Activated CD8-positive, alpha-beta memory T cell treated with anti-CD3 and anti-CD28 coated beads, Interleukin-2, amount 50 U/mL, for 1 hour (primary cell): ENCODE measurements around the gene CACNA2D3.

Experiments
- DNase-seq: peaks from one replicate; pipeline ENCODE4 v3.0.0-alpha.2; 2020; ENCODE audit errors: extremely low read depth

The CACNA2D3 gene

DNA sequence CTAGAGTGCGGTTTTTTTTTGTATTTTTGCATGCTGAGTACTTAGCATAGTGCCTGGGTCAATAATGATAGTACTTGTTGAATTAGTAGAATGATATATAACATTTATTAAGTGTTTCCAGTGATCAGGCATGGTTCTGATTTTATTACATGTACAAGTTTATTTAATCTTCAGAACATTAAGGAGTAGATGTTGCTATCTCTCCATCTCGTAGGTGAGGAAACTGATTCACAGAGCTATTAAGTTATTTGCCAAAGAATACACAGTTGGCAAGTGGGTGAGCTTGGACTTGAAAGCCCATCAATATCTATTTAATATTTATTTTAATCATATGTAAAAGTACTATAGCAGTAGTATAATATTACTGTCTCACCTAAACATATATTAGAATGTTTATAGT, 219.5 kb downstream of the CACNA2D3 start:
- DNase-seq = no peak

DNA sequence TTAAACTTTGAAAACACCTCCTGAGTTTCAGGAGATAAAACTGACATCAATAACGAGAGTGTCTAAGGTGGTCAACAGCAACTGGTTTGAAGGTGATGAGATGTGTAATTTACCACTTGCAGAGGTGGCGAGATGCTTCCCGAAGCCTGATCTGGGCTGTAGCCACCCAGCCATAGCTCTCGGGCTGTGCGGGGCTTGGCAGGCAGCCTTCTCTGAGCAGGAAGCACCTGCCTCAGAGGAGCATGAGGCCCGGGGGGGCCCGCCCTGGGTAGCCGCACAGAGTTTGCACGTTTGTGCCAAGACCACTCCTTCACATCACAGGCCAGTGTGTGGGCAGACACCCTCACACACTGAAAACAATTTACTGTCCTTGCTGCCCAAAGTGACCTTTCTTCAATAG, 220.3 kb downstream of the CACNA2D3 start:
- DNase-seq = no peak

DNA sequence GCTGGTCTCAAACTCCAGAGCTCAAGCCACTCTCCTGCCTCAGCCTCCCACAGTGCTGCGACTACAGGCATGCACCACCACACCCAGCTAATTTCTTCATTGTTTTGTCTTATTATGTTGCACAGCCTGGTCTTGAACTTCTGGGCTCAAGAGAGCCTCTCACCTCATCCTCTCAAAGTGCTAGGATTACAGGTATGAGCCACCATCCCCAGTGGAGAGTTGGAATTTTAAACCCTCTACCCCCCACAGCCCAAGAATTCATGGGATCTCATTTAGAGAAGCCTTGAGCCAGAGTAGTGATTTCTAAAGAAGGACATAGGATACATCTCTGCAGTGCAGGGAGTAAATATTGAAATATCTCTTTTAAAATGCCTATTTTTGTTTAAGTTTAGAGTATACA, 221.1 kb downstream of the CACNA2D3 start:
- no peak for DNase-seq

DNA sequence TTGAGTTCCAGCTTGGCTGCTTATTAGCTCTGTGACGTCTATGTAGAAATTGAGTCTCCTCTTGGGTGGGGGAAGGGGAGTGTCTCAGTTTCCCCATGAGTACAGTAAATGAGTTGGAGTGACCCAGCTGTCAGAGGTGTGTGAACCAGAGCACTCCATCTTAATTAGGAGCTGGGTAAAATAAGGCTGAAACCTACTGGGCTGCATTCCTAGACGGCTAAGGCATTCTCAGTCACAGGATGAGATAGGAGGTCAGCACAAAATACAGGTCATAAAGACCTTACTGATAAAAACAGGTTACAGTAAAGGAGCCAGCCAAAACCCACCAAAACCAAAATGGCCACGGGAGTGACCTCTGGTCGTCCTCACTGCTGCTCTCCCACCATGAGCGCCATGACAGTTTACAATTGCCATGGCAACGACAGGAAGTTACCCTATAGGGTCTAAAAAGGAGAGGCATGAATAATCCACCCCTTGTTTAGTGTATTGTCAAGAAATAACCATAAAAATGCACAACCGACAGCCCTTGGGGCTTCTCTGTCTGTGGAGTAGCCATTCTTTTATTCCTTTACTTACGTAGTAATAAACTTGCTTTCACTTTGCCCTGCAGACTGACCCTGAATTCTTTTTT, 222.4 kb downstream of the CACNA2D3 start:
- DNase-seq = no peak

DNA sequence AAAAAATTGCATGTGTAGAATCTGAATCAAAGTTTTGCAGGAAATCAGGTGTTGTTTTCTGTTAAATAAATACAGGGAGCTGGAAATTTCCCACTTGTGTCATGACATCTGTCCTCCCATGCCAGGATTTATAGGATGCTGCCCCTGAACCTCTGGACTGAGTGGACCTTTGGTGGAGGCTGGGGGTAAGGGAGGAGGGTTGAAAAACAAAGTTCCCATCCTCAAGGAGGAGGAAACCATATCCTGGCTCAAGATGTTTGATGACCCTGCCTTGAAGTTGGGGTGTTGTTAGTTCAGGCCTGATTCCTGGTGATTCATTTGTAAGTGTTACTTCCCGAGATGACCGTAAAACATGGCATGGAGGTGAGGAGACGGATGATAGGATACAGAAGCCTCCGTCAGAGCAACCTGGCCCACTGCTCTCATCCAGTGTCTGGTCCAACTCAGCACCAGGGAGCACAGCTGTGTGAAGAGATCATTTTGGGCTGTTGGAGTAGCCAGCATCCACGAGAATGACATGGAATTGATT, 223.6 kb downstream of the CACNA2D3 start:
- no peak for DNase-seq

DNA sequence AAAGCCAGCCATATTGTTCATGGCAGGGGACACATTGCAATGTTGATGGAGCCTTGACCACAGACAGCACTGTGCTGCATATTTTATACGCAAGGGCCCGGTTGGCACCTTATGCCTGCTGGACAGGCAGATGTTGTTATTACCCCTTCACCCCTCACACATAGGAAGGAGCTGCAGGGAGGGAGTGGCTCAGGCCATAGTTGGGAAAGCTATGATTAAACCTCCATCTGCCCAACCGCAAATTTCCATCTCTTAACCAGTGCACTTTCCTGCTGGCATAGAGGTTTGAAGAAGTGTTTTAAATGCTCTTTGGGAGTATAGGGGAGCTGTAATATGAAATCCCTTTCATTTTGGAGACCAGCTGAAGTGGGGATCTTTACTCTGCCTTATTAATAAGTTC, 224.7 kb downstream of the CACNA2D3 start:
- DNase-seq = no peak

DNA sequence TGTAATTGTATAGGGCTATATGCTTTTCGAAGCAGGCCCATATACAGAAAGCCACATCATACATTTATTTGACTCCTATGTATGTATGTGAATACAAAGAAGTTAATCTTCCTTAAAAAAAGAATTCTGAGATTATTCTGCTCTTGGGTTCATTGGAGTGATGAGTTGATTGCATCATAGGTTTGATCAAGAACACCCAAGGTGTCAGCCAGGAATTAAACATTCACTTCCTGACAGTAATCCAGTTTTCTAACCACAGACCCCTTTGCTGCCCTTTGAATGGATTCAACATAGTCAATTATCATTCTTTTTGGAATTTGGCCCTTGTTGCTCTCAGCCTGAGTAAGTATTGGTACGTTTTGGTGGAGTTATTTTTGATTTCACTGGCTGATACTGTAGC, 225.6 kb downstream of the CACNA2D3 start:
- DNase-seq = no peak

DNA sequence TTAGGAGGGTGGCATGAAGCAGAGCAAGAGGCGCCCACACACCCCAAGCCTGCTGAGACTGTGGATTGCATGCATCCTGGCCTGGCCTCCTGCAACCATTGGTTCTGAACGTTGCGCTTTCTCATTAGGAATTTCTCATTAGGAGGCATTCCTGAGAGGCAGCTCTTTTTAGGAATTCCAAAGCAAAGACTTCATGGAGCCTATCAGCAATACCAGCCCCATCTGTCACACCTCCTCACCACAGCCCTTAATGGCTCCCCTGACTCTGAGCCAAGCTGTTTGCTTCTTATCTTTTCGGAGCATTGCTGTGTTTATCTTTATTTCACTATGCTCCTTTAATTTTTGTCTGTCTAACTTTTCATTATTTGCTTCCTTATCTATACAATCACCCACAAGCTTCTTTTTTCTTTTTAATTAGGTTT, 226.9 kb downstream of the CACNA2D3 start:
- DNase-seq = no peak

DNA sequence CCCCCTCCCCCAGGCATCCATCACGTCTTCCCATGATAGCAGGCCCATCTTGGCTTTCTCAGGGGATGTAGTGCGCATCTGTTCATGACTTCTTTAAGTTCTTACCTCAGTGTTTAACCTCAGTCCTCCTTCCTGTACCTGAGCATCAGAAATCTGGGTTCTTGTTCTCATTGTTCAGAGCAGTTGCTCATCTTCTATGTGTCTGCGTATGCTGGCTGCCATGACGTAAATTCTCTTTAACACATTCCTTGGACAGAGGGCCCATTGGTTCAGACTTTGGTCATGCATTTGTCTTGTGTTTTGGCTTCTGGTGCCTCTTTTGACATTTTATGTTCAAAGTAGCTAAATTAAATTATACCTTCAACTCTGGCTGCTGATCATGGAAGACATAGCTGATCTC, 227.3 kb downstream of the CACNA2D3 start:
- DNase-seq = no peak

DNA sequence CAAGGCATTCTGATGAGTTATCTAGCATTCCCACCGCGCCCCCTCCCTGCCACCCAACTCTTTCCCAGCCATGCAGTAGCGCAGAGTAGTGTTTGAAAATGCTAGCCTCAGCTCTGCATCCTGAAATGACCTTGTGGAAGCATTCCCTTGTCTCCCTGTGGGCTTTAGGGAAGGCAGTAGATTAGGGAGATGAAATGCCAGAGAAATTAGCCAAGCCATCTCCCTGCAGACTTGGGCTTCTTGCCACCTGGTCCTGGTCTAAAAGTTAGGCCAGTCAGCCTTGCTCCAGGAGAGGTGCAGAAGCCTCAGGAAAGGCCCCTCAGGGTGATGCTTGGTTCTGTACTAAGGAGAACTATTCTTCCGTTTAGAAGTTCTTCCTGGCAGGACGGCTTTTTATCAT, 231.2 kb downstream of the CACNA2D3 start:
- no peak for DNase-seq

DNA sequence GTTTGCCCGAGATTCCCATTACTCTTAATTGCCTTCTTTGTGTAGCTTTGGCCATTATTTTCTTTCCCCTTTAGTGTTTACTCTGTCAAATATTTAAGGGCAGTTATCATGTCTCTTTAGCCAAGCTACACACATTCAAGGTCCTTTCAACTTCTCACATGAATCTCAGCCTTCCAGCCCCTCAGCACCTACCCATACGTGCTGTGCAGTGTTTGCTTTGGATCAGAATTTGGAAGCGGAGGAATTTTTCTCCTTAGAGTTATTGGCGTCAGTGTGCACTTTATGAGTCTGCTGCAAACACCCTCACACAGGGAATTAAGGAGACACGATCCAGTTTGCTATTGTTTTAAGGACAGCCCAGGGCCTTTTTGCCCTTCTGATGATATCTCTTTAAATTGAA, 231.6 kb downstream of the CACNA2D3 start:
- no peak for DNase-seq

DNA sequence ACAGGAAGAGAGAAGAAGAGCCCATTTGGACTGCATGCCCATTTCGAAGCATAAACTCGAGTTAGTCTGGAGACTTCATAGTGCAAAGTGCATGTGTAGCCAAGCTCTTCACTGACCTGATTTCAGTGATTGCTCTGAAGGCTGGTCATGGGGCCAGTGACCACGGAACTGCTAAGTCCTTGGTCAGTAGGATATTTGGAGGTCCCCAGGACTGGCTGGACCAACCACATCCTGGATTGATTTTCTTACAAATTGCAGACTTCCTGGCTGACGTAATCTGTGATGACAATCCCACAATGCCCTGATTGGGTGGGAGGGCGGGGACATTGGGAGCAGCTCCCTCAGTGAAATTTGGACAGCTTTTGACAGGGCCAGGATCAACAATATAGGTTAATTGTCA, 233.4 kb downstream of the CACNA2D3 start:
- DNase-seq = no peak

DNA sequence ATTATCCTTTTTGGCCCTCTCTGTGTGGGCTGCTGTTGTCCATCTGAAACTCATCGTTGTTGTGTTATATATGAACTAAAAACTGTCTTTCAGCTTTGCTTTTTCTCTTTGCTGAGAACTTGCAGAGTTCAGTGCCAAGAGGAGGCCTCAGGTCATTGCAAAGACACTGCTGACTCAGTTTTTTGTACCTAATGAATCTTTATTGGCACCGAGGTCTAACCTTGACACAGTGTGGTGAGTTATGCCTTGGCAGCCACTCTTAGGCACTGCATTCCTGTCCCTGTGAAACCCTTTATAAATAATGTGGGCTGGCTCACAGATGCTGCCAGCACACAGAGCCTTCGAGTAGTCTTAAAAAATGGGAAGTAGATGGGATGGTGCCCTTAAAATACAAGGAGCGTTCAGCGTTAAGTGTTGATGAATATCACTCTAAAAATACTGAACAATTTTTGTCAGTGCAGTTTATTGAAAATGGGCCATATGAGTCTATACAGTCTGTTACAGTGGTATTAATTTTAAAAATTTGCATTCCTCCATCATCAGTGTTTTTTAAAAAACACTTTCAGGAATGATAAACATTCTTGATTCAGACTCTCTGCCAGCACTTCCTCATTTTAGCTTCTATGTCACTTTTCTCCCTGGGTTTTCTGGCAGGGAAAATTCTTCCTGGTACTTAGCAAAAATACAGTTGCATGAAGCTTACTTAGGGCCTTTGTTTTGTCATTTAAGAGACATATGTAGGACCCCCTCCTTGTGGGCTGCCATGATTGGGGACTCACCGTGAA, 234.1 kb downstream of the CACNA2D3 start:
- DNase-seq = no peak

DNA sequence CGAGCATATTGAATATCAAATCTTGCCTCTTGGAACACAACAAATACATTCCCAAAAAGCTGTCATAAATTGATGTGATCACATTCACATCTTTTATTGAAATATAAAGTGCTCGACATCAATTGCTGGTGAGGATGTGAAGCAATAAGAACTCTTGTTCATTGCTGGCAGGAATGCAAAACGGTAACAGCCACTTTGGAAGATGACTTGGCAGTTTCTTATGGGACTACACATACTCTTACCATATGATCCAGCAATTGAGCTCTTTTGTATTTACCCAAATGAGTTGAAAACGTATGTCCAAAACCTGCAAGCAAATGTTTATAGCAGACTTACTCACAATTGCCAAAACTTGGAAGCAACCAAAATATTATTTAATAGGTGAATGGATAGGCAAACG, 234.9 kb downstream of the CACNA2D3 start:
- no peak for DNase-seq

DNA sequence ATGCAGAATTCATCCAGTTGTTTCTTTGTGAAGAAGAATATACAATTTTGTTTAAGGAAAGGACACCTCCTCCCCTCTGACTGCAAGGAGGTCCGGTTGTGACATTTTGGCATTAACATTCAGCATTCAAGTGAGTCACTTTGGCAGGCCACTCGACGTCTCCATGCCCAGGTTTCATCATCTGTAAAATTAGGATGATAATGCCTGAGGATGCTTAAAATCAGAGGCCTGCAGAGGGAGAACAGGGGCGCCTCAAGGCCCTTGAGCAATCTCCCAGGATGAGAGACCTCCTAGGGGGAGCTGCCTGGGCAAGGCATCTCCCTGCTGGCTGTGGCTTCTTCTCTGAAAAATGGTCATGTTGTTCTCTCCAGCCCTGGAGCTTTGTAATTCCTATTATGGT, 236.0 kb downstream of the CACNA2D3 start:
- no peak for DNase-seq

DNA sequence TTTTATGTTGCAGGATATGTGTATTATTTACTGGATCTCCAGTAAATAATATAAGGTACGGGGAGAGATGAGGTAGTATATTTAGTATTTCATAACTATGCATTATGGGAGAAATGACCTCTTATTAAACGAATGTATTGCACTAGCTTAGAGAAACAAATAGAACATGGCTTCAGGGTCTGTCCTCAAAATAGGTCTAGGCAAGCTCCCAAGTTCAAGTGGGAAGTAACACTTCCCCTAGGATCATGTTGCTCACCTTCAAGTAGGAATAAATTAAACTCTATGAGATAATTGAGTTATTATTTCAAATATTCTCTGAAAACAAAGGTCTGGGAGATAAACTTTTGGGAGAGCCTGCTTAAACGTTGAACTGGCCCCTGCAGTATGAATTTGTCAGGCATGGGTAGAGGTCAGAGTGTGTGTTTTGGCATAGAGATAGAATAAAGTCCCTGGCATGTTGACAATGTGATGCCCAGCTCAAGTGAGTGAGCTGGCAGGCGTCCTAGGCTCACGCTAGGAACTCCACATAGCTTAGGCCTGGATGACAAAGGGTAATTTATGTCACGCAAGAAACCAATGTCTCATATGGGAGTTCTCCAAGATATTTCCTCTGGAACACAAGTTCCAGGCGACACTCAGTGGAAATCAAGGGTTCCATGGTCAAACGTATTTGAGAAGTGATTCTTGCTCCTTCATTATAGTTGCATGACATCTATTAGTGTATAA, 236.8 kb downstream of the CACNA2D3 start:
- no peak for DNase-seq

DNA sequence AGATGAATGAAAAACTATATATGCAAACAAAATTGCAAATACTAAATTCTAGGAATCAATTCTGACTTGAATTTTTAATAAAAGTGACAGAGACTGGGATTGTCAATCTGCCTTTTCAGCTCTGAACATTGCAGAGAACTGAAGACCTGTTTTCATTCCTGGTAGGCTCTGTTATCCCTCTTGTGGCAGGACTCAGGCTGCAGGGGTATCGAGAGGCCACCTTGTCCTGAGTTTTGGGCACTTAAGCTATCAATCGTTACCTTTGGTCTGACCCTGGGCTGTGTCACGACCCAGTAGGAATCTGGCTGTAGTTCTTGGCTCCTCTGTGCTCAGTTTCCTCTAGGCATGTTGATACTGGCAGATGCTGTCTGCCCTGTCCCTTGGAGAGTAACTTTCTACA, 238.0 kb downstream of the CACNA2D3 start:
- DNase-seq = no peak

DNA sequence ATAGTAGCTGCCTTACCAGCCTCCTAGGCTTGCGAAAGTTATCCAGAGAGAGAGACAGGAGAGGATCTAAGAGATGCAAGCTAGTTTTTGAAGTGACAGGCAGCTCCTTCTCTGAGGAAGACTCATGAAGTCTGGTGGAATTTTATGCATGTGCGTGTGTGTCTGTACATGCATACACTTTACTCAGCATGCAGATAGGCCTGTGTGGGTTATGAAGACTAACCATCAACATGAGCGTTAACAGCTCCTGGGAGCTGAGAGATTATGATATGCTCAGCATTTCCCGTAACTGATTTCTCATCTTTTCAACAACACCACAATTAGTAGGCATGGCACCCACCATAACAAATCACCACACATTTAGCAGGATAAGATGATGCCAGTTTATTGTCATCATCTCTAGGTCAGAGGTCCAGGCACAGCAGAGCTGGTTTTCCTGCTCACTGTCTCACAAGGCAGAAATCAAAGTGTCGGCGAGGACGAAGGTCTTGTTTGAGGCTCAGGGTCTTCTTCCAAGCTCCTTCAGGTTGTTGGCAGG, 239.5 kb downstream of the CACNA2D3 start:
- DNase-seq = no peak

DNA sequence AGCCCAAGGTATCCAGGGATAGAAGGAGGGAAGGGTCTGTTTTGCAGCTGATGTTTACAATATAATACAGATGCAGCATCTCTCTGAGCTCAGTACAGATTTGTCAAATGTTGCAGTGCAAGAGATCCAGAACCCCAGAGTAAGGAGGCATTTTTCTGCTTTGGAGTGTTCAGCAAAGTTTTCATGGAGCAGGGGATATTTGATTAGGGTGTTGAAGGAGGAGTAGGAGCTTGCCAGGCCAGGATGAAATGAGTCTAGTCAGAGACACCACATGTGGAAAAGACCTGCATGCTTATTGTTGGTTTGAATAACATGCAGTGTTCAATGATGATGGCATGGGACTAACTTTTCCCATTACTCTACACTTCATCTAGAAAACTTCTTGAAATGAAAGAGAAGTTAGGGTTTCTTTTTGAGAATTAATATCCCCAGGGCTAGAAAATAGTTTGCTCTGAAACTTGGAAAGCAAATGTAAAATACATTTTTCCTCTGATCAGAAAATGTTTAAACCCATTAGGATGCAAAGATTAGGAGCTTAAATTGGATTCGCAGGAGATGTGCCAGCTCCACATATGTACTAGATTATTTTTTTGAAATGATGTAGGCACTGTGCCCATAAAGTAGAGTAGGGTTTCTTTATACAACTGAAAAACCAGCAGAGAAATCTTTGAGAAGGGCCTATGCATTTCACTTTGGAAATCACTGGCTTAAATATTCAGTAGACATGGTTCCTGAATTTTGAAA, 243.8 kb downstream of the CACNA2D3 start:
- DNase-seq = no peak

DNA sequence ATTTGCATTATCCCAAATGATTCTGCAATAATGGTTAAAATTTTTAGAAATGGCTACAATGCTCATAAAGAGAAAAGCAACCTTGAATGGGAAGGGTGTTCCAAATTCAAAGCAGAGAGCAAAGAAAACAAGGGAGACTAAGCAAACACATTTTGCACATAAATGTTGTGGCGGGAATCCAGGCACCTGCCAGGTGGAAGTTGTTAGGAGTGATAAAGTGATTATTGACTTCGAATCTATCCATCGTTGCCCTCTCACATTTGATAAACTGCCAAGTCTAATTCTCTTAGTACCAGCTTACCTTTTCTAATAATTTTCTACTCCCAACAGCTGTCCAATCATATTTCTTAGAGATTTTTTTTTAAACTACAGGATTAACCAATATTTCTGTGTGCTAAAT, 244.5 kb downstream of the CACNA2D3 start:
- DNase-seq = no peak

DNA sequence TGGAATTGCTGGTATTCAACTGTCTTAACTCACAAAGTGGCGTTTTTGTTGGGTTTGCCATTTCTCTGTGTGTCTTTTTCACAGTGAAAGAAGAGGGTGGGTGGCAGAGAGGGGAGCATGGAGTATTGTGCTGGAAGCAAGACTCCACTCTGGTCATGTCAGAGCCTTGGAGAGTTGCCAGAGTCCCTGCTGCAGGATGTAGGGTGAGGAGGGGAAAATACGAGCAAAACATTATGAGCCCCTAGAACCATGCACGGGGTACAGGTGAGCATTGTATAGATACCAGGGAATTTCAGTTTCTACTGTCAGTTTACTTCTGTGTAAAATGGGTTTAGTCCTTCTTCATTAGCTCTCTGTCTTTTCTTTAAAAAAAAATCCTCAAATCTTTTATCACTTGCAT, 249.9 kb downstream of the CACNA2D3 start:
- no peak for DNase-seq
